SKM-1 (cell line): ENCODE results near the gene TIGD3.
A peak's percentile ranks its signal among the peaks of the same experiment; 100 is the strongest.

ENCODE experiments used
- DNase-seq: peaks from one replicate; lab custom pipeline; 2025; ENCODE audit not compliant: unreplicated experiment; lab: John Stamatoyannopoulos, UW

The TIGD3 gene

DNA sequence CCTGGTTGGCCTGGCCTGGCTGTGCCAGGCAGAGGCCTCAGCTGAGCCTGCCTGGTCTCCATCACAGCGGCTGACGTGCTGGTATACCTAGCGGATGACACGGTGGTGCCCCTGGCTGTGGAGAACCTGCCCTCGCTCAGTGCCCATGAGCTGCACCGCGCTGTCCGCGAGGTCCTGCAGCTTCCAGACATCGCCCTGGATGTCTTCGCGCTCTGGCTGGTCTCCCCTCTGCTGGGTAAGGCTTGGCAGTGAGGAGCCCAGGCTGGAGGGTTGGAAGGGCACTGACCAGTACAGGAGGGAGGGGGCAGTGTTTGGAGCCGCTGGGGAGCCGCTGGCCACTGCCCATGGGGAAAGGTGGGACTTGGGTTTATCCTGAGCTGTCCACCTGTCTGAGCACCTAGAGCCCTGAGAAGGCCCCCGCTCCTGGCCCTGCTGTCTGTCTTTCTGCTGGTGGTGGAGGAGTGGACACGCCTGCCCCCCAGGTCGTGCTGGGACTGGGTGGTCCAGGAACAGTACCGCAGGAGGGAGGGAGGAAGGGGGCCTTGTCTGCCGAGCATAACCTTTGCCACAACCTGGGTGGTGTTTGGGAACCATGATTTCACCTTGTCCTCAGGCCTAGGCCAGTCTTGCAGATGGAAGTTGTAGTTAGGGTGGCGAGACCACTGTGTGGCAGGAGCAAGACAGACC lies 34.9 kb downstream of the TIGD3 start:
- DNase-seq: no peak

DNA sequence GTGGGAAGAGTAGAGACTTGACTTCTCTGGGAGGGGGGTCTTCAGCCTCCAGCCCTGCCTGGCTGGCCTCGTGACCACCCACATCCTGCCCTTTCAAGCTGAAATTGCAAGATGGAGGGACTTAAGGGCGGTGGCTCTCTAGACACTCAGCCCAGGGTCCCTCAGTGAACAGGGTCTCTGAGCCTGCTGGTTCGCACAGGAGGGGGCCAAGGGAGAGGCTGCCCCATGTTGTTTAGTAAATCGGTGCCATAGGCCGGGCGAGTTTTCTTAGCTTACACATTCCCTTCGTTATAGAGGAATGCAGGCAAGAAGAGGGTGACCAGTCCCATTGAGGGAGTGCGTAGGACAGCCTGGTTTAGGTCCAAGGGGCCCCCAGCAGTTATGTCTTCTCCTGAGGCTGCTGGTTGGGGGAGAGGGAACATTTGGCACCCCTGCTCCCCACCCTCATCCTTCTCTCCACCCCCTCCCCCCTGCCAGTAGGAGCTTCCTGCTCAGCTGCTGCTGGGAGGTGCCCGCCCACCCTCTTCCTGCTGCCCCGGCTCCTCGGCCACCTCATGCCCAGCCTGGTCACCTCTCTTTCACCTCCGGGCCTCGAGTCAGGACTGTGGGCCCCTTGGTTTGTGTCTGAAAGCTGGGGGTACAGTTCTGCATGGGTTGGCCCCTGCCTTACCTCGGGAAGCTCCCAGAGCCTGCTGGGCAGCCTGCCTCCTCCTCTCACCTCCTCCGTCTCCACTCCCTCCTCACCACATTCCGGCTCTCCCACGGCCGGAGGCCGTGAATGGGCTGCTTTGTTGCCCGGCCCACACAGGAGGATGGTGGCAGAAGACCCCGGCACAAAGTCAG lies 35.8 kb downstream of the TIGD3 start:
- DNase-seq: no peak

DNA sequence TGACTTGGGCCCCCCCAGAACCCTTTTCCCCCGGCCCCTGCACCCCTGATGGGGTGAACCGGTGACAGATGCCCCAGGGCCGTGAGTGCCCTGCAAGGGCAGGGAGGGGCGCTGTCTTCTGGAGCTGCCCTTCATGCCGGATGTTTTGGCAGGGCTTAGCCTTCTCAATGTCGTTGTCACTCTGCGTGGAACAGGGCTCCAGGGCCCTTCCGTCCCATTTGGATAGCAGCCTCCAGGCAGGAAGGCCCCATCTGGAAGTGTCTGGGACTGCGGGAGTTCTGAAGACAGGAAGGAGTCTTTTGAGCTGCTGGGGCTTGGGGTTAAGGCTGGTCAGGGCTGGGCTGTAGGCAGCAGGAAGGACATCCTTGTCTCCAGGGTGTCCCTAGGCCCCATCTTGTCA lies 36.4 kb downstream of the TIGD3 start:
- no peak for DNase-seq

DNA sequence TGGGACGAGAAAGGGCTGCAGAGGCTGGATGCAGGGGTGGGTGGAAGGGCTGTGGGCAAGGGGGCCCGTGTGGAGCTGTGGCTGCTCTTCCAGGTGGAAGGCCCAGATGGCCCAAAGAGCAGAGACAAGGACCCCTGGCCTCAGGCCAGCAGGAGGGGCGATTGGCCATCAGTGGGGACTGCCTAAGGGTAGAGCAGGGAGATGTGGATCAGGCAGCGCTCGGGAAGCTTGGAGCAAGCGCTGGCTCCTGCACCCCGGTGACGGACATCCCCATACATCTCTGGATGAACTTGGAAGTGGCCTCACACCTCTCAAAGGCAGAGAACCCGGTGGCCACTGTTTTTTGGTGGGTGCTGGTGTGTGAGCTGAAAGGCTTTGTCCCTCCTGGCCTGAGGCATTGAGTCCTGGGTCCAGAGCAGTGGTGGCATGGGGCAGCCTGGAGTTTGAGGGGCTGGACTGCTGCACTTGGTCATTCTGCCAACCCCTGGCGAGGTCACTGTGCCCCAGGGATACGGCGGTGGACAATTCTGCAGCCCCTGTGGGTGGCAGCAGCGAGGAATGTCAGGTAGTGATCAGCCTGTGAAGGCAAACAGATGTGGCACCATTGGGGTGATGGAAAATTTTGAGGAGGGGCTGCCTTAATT lies 37.8 kb downstream of the TIGD3 start:
- DNase-seq: no peak

DNA sequence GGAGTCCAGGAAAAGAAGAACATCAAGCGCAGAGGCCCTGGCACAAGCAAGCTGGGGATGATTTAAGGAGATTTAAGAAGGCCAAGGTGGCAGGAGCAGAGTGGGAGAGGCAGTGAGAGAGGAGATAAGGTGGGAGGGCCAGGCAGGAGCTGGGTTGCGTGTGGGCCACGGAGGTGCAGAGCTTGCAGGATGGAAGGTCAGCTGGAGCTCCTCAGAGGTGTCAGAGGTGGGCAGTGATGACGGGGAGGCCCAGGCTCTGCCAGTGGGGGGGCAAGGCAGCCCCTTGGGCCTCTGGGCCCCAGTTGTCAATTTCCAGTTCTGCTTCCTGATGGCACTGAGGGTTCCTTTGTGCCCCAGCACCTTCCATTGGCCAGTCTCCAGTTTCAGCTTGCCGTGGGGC lies 38.3 kb downstream of the TIGD3 start:
- no peak for DNase-seq

DNA sequence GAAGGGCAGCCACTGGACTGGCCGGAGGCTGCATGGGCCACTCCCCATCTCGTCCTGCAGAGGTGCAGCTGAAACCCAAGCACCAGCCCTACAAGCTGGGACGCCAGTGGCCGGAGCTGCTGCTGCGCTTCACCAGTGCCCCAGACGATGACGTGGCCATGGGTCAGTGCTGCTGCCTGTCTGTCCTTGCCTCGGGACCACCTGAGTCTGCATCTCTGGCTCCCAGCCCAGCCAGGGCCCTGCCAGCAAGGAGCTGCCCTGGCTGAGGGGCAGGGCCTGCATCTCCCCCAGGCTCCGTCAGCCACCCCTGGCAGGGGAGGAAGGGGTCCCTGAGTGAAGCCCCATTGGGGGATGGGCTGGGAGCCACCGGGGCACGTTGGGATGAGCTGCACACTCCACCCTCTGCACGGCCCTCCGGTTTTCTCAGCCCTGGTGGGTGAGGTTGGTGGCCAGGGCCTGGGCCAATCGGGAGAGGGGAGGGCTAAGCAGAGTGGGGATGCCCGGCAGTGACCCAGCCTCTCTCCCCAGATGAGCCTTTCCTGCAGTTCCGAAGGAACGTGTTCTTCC lies 39.0 kb downstream of the TIGD3 start:
- DNase-seq: no peak

DNA sequence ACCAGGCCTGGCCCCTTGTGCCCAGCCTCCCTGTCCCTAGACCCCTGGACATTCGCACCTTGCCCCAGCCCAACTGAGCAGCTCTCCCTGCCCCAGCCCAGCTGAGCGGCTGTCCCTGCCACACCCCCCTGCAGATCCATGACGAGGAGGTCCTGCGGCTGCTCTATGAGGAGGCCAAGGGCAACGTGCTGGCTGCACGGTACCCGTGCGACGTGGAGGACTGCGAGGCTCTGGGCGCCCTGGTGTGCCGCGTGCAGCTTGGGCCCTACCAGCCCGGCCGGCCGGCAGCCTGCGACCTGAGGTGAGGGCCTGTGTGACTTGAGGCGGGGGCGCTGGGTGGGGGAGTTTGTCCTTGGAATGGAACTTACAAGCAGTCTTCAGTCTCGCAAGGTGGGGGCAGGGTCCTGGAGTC lies 39.6 kb downstream of the TIGD3 start:
- no peak for DNase-seq

DNA sequence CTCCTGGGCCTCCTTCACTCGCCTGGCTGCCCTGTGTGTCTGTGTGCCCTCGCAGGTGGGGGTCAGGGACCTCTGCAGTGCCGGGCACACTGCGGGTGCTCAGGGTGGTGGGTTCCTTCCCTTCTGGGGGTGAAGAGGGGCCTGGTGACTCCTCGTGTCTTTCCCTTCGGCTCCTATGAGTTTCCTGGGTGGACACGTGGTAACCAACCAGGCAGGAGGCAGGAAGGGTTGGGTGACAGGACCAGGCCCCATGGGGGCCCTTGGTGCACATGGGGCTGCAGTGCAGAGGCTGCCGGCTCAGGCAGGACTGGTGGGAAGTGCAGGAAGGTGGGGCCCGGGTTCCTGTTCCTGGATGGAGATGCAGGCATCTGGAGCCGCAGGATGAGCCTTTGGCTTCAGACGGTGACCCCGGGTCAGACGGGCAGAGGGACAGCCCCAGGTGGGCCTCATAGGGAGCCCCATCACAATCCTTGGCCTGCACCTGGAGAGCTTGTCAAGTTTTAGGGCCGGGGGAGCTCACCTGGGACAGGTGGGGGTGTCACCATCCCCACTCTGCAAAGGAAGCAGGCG lies 41.5 kb downstream of the TIGD3 start:
- no peak for DNase-seq

DNA sequence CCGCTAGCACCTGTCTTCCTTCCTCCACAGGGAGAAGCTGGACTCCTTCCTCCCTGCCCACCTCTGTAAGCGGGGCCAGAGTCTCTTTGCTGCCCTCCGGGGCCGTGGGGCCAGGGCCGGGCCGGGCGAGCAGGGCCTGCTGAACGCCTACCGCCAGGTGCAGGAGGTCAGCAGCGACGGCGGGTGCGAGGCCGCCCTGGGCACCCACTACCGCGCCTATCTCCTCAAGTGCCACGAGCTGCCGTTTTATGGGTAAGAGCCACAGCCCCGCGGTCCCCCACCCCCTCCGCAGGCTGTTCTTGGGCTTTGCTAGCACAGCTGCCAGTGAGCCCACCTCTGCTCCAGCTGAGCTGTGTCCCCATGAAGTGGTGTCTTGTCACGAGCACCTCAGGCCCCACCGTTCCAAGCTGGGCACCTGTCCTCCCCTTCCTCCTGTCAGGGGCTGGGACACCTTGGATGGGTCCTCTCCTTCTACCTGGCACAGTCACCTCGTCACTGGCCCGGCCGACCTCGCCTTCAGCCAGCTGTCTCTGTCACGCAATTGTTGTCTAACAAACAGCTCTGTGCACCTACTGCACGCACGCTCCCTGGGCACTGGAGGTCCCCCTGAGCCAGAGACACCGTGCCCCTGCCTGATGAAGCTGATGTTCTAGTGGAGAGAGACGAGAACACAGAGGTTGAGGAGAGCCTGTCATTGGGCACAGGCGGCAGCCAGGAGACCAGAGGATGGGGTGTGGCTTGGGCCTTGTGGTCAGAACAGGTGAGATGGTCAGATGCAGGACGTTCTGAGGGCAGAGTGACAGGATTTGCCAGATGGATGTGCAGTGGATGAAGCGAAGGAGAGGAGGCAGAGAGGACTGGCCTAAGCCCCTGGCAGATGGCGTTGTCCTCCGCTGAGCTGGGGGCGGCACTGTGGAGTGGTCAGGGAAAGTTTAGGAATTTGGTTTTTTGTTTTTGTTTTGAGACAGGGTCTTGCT lies 42.5 kb downstream of the TIGD3 start:
- DNase-seq: no peak

DNA sequence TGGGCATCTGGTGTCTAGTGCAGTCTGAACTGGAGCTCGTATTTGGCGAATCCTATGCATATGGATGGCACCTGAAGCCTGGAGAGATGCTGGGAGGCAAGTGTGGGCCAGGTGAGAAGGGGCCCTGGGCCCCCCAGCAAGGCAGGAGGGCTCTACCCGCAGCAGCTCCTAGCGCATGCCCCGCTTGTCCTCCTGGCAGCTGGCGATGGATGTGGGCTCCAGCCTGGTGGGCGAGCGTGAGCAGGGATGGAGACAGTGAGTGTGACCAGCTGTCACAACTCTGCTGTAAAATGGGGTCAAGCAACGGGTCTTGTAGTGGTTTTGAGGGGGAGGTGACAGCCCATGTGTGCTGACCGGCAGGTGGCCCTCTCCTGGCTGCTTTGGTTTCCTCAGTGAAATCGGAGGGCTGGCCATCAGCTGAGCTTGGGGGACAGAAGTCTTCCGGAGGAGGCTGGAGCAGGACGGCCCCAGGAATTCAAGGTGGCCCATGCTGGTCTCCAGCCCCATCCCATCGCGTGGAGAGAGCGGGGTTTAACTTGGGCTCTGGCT lies 43.9 kb downstream of the TIGD3 start:
- DNase-seq: no peak

DNA sequence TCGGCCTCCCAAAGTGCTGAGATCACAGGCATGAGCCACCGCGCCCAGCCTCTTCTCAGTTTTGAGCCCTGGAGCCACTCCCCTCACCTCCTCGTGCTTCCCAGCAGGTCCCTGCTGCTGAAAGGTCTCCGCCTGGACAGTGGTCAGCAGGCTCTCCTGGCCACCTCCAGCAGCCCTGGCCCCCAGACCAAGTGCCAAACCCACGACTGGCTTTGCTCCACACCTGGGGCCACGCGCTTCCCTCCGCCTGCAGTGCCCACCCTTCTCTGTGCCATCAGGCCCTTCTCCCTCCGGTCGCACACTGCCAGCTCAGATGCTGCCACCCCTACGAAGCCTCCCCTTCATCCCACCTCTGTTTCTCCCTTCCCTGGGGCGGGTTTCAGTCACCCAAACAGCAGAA lies 44.7 kb downstream of the TIGD3 start:
- no peak for DNase-seq

DNA sequence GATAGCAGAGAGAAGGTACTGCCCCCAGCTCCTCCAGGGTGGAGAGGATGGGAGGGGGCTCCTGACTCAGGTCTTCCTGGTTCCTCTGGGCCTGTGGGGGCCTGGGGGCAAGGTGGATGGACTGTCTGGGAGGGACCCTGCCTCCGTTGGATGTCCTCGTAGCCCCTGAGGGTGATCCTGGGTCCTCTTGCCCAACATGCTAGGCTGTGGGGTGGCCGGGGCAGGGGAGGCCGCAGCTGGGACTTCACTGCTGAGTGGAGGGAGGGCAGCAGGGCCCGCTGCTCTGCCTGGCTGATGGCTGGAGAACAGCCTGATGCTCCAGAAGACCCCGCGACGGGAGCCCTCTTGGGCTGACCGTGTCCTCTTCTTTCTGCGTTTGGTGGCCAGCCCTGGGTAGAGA lies 45.3 kb downstream of the TIGD3 start:
- DNase-seq: no peak

DNA sequence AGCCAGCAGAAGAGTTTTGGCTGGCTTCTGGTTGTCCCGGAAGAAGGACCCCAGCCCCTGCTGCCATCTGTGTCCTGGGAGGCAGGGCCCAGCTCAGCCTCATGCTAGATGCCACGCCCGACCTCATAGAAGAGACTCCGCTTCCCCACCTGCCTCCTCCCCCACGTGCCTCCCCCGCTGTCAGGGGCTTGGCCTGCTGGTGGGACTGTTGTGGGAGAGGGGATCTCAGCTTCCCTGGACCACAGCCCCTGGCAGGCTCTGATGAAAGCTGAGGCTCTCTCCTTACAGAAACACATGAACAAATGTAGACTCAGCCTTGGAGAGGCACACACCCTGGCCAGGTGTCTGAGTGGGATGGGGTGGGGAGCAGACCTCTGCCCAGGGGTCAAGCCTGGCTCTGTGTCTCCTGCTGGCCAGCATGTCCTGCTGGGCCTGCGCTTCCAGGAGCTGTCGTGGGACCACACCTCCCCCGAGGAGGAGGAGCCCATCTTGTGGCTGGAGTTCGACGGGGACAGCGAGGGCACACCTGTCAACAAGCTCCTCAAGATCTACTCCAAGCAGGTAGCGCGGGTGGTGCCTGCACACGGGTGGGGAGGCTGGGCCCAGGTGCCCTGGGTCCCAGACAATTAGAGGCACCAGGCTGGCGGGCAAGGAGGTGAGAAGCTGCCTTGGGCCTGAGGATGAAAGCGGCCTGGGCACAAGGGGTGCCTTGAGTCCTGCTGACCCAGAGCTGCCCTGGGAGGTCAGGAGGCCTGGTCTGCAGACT lies 45.9 kb downstream of the TIGD3 start:
- DNase-seq: no peak

DNA sequence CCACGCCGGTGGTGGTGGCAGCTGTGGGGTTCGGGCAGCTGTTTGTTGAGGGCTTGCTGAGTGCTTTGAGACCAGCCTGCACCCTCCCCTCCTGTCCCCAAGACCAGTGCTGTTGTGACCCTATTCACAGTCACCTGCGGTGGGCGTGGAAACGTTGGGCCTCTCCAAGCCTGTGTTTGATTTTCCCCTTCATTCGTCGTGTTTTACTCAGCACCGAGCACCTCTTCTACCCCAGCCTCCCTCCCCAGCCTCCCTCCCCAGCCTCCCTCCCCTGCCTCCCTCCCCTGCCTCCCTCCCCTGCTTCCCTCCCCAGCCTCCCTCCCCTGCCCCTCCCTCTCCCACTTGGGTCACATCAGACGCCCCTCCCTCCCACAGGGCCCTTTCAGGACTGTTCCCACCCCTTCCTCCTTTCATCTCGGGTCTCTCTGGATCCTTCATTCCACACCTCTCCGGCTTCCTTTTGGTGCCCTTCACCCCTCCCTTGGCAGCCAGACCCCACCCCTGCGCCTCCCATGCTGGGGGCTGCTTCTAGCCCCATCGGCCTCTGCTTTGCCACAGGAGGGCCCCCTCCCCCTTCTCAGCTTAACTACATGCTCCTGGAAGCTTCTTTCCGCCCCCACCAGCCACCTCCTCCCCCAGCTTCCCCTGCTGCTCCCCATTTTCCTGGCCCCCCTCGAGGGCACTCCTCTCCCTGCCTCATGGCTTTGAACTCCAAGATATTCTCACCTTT lies 46.7 kb downstream of the TIGD3 start:
- no peak for DNase-seq

DNA sequence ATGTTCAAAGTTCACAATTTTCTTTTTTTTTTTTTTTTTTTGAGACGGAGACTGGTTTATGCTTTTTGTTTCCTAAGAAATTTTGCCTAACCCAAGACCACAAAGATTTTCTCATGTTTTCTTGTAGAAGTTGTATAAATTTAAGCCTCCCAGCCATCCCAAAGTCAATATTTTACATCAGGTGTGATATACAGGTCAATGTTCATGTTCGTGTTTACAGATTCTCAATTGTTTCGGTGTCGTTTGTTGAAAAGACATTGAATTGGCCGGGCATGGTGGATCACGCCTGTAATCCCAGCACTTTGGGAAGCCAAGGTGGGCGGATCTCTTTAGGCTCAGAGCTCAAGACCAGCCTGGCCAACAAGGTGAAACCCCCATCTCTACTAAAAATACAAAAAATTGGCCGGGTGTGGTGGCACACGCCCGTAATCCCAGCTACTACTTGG lies 47.3 kb downstream of the TIGD3 start:
- no peak for DNase-seq

DNA sequence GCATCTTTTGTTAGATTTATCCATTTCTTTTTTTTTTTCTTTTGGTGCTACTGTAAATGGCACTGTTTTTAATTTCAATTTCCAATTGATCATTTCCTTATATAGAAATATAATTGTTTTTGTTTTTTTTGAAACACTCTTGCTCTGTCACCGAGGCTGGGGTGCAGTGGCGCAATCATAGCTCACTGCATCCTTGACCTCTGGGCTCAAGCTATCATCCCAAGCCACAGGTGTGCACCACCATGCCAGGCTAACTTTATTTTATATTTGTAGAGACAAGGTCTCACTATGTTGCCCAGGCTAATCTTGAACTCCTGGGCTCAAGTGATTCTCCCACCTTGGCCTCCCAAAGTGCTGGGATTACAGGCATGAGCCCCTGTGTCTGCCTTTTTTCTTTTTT lies 48.2 kb downstream of the TIGD3 start:
- no peak for DNase-seq

DNA sequence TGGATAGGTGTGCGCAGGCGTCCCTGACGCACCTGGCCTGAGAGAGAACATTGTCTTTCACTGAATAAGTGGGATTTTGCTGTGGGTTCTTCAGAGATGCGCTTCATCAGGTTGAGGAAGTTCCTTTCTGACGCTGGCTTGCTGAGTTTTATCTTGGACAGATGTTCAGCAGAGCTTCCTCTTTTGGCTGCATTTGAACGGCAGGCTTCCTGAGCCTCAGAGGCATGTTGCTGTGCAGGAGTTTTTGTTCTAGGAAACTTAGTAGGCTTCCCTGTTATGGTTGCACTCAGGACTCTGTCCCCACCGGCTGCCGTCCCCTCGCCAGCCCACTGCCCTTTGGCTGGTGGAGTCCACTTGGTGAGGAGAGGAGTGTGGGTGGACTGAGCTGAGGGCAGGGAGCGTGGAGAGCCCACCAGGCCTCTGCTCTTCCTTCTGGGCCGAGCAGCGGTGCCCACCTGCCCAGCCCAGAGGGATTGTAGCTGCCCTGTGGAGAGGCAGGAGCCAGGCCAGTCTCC lies 49.1 kb downstream of the TIGD3 start:
- DNase-seq: peak; percentile 88

DNA sequence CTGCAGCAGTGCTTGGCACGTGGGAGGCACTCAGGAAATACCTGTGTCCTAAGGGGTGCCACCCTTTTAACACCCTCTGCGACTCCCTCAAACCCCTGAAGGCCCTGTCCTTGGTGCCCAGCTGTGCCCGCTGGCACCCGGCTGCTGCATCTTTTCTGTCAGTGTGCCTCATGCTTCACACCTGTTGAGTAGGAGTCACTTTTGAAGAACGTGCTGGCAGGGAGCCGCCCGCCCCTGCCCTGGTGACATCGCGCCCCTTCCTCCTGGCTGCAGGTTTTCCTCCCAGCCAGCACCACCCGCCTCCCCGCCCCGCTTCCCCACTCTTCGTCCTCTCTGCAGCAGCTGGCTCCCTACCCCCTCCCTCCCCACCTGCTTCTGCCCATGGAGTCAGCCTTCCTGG lies 49.7 kb downstream of the TIGD3 start:
- DNase-seq: no peak
